ENCODE results near the gene PLS3. TPM values are rescaled to one million over a fixed set of nuclear protein-coding genes. Genes with fewer than 3 reads are reported as not detected.

PLS3 gene
- total and polyA plus RNA-seq, 2 of the 13 experiments (the other 11 are each of a cell fraction or from before 2014, with no cell fraction given), result 55.7 to 99.9 TPM

DNA sequence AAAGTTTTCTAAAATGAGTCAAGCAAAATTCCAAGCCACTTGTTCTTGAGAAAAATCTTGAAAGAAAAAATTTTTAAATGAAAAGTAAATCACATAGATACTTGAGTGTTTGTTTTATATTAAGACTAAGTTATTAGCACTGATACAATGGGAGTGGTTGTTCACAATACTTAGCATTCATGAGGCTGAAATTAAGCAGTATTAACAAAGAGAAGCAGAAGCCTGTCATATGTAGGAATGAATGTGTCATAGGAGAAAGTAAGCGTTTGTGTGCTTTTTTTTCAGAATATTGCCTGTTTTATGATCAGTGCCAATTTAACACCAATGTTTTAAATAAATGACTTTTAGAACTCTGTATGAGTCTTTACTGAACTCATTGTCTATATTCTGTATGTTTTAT is 37.6 kb downstream of the PLS3 start:
- Histone ChIP-seq H3K27me3 (ENCODE audit: control insufficient read depth in 1 of 2, insufficient read depth in 2 of 2, low read length in 2 of 2) (no peaks in the 10 kb centered on the region), H3K4me1 (ENCODE audit: insufficient read depth, low read length) (no peaks in the 10 kb centered on the region), H3K9ac (ENCODE audit: insufficient read depth, low read depth, low read length) (no peak overlapping the region), H3K27ac (ENCODE audit: extremely low read length, insufficient read depth, low read length) (no peak overlapping the region), H3K4me3 (replicated peaks in 1 of 3; ENCODE audit: insufficient read depth in 1 of 3, low read depth in 2 of 3, low read length in 3 of 3) (no peak overlapping the region), H3K36me3 (replicated peaks in 1 of 2; ENCODE audit: control insufficient read depth in 1 of 2, insufficient read depth in 2 of 2, low read length in 2 of 2) (0 out of 5 replicates have a peak, but pooled peaks cover 0 to 1% of the 10 kb centered on the region in 2 experiments), H3K79me2 (ENCODE audit: insufficient read depth, low read length) (peaks cover 14% of the 10 kb centered on the region), H3K4me2 (ENCODE audit: low read depth, low read length) (no peak overlapping the region), H3K9me3 (ENCODE audit: low read length) (no peaks in the 10 kb centered on the region), H2AFZ (ENCODE audit: low read length) (no peak overlapping the region), H4K20me1 (ENCODE audit: insufficient read depth, low read length) (no peaks in the 10 kb centered on the region)
- ATAC-seq (no peak), FAIRE-seq (no peak), DNase-seq (ENCODE audit: low spot score) (no peak)
- in situ Hi-C loops (cut with HindIII; ENCODE audit: extremely low pct_ligation_motif_present, low pct_unique_long_range_greater_than_20kb) (no loop called here), intact Hi-C loops (cut with micrococcal nuclease; ENCODE audit: unreplicated experiment) (no loop called here)
- ChIA-PET POLR2A (no interaction called here), CTCF (ENCODE audit: low intra/inter-chr PET ratio, low total read pairs) (no interaction called here)
- 100% methylated on average over 1 of the region's 1 CpG for WGBS (ENCODE audit: low lambda C conversion rate)
- no TSS peak for BruUV-seq (replicated peaks)
- TF ChIP-seq FOXK1 (CRISPR knock-in tag; IDR thresholded peaks at IDR 0.05; ENCODE audit: borderline replicate concordance, low read depth) (no peak), ZBTB21 (CRISPR knock-in tag; IDR thresholded peaks at IDR 0.05) (no peak), ZNF263 (CRISPR knock-in tag; IDR thresholded peaks at IDR 0.05) (no peak), ZNF343 (CRISPR knock-in tag; IDR thresholded peaks at IDR 0.05) (no peak), ZNF7 (CRISPR knock-in tag; IDR thresholded peaks at IDR 0.05) (no peak), ZNF552 (CRISPR knock-in tag; IDR thresholded peaks at IDR 0.05; ENCODE audit: borderline replicate concordance) (no peak), ZNF614 (CRISPR knock-in tag; IDR thresholded peaks at IDR 0.05; ENCODE audit: borderline replicate concordance) (no peak)
- TF ChIP-seq, protein P1, sequence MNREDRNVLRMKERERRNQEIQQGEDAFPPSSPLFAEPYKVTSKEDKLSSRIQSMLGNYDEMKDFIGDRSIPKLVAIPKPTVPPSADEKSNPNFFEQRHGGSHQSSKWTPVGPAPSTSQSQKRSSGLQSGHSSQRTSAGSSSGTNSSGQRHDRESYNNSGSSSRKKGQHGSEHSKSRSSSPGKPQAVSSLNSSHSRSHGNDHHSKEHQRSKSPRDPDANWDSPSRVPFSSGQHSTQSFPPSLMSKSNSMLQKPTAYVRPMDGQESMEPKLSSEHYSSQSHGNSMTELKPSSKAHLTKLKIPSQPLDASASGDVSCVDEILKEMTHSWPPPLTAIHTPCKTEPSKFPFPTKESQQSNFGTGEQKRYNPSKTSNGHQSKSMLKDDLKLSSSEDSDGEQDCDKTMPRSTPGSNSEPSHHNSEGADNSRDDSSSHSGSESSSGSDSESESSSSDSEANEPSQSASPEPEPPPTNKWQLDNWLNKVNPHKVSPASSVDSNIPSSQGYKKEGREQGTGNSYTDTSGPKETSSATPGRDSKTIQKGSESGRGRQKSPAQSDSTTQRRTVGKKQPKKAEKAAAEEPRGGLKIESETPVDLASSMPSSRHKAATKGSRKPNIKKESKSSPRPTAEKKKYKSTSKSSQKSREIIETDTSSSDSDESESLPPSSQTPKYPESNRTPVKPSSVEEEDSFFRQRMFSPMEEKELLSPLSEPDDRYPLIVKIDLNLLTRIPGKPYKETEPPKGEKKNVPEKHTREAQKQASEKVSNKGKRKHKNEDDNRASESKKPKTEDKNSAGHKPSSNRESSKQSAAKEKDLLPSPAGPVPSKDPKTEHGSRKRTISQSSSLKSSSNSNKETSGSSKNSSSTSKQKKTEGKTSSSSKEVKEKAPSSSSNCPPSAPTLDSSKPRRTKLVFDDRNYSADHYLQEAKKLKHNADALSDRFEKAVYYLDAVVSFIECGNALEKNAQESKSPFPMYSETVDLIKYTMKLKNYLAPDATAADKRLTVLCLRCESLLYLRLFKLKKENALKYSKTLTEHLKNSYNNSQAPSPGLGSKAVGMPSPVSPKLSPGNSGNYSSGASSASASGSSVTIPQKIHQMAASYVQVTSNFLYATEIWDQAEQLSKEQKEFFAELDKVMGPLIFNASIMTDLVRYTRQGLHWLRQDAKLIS (CRISPR knock-in tag; IDR thresholded peaks at IDR 0.05), result no peak
- TF ChIP-seq, protein P2, sequence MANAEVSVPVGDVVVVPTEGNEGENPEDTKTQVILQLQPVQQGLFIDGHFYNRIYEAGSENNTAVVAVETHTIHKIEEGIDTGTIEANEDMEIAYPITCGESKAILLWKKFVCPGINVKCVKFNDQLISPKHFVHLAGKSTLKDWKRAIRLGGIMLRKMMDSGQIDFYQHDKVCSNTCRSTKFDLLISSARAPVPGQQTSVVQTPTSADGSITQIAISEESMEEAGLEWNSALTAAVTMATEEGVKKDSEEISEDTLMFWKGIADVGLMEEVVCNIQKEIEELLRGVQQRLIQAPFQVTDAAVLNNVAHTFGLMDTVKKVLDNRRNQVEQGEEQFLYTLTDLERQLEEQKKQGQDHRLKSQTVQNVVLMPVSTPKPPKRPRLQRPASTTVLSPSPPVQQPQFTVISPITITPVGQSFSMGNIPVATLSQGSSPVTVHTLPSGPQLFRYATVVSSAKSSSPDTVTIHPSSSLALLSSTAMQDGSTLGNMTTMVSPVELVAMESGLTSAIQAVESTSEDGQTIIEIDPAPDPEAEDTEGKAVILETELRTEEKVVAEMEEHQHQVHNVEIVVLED (CRISPR knock-in tag; IDR thresholded peaks at IDR 0.05; ENCODE audit: borderline replicate concordance), result no peak
- TF ChIP-seq, protein P3, sequence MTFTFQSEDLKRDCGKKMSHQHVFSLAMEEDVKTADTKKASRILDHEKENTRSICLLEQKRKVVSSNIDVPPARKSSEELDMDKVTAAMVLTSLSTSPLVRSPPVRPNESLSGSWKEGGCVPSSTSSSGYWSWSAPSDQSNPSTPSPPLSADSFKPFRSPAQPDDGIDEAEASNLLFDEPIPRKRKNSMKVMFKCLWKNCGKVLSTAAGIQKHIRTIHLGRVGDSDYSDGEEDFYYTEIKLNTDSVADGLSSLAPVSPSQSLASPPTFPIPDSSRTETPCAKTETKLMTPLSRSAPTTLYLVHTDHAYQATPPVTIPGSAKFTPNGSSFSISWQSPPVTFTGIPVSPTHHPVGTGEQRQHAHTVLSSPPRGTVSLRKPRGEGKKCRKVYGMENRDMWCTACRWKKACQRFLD (CRISPR knock-in tag; IDR thresholded peaks at IDR 0.05; ENCODE audit: borderline replicate concordance), result no peak
- TF ChIP-seq, protein P4, sequence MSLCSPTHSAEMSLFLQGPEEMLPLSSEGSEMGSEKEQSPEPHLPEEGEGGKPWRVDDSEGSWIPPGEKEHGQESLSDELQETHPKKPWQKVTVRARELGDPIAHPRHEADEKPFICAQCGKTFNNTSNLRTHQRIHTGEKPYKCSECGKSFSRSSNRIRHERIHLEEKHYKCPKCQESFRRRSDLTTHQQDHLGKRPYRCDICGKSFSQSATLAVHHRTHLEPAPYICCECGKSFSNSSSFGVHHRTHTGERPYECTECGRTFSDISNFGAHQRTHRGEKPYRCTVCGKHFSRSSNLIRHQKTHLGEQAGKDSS (CRISPR knock-in tag; IDR thresholded peaks at IDR 0.05; ENCODE audit: borderline replicate concordance, low read depth), result no peak
- TF ChIP-seq, protein P5, sequence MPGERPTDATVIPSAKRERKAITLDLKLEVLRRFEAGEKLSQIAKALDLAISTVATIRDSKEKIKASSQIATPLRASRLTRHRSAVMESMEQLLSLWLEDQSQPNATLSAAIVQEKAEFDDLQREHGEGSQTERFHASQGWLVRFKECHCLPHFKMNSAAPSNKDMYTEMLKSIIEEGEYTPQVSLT (CRISPR knock-in tag; IDR thresholded peaks at IDR 0.05; ENCODE audit: borderline replicate concordance, low read depth), result no peak
- TF ChIP-seq, protein P6, sequence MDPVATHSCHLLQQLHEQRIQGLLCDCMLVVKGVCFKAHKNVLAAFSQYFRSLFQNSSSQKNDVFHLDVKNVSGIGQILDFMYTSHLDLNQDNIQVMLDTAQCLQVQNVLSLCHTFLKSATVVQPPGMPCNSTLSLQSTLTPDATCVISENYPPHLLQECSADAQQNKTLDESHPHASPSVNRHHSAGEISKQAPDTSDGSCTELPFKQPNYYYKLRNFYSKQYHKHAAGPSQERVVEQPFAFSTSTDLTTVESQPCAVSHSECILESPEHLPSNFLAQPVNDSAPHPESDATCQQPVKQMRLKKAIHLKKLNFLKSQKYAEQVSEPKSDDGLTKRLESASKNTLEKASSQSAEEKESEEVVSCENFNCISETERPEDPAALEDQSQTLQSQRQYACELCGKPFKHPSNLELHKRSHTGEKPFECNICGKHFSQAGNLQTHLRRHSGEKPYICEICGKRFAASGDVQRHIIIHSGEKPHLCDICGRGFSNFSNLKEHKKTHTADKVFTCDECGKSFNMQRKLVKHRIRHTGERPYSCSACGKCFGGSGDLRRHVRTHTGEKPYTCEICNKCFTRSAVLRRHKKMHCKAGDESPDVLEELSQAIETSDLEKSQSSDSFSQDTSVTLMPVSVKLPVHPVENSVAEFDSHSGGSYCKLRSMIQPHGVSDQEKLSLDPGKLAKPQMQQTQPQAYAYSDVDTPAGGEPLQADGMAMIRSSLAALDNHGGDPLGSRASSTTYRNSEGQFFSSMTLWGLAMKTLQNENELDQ (CRISPR knock-in tag; IDR thresholded peaks at IDR 0.05; ENCODE audit: borderline replicate concordance), result no peak
